Brain pericyte (primary cell): ENCODE data around the gene LRRK1.

Source experiments
- DNase-seq: peaks from one replicate; pipeline ENCODE4 v3.0.0-alpha.2; 2012; ENCODE audit warnings: low read depth, low spot score

LRRK1 gene

DNA sequence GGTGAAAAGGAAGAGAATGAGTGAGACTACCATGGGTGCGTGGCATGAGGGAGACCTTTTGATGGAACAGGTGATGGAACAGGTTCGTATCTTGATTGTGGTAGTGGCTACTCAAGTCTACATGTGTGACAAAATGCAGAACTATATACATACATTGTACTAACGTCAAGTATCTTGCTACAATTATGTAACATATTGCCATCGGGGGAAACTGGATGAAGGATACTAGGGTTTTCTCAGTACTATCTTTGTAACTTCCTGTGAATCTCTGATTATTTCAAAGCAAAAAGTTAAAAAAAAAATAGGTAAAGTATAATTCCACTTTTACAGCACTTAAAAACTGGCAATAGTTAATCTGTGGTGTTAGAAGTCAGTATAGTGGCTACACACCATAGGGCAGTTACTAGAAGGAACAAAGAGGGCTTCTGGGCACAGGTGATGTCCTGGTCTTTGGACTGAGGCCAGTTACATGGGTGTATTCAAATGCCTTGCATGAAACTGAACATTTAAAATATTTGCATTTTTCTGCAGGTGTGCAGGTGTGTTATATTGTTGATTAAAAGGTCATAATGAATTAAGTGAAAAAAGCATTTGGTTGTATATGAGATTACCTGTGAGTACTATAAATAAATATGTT is 61.4 kb downstream of the LRRK1 start:
- no peak for DNase-seq

DNA sequence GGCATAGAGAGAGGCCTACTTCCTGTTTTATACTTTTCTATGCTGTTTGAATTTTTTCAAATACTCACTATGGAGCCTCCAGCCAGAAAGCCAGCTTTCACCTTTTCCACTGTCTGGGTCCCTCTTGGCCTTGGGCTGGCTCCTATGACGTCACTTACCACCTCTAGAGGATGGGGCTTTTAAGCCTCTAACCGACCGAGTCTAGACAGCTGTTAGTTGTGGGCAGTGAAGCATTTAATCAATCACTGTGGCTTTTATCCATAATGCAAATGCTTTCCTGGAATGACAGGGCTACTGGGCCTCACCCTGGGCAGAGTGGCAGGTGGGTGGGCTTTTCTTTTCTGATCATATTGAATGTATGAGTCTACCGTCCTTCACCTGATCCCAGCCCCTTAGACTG is 61.9 kb downstream of the LRRK1 start:
- DNase-seq: no peak

DNA sequence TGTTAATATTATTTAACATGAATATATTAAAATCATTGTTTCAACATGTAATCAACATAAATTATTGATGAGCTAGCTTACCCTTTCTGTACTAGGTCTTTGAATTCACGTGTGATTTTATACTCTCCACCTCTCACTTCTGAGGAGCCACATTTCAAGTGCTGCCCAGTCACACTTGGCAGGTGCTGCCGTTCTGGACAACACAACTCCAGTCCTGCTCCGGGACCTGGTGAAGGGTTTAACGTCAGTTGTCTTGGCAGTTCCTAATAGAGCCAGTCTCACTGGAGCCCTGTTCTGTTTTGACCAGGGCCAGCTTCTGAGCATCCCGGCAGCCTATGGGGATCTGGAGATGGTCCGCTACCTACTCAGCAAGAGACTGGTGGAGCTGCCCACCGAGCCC is 64.1 kb downstream of the LRRK1 start:
- DNase-seq: no peak

DNA sequence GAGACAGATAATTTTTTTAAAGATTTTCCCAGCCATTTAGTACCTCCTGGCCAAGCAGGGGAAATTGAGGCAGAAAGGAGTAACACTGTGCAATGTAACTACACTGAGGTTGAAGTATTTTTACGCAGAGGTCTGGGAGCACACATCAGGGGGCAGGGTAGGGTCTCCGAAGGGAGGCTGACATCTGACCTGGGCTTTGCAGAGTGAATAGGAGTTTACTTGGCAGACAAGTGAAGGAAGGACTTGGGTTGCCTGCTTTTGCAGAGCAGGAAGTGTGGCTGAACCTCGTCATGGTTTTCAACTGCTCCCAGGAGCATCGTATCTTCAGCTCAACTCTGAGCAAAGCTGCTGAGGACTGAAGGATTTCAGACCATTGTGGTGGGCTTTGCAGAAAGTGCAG is 66.2 kb downstream of the LRRK1 start:
- DNase-seq: no peak

DNA sequence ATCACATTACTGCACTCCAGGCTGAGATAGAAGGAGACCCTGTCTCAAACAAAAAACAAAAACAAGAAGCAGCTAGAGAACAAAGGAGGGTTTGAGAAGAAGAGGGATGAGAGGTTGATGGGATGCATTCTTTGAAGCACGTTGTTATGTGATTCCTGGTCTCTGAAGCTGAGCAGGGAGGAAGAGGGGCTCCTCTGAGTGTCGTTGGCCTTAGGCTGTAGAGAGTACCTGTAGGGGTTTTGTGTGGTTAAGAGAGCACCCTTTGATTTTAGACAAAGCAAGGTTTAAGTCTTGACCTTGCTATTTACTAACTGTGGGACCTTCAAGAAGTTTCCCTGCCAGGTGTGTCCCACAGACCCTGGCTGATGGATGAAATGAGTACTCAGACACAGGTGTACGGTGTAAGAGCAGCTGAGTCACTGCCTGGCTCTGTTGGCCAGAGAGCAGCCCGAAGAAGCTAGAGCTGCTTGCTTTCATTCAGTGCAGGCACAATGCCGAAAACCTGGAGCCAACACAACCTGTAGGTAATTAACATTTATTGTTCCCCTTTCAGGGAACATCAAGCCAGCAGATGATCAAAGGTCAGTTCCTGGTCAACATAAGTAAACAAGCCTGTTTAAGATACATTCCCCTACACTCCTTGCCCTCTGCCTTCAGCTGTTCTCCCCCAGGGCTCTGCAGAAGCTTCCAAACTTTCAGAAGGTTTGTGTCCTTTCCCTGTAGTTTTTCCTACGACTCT is 67.2 kb downstream of the LRRK1 start:
- DNase-seq: no peak

DNA sequence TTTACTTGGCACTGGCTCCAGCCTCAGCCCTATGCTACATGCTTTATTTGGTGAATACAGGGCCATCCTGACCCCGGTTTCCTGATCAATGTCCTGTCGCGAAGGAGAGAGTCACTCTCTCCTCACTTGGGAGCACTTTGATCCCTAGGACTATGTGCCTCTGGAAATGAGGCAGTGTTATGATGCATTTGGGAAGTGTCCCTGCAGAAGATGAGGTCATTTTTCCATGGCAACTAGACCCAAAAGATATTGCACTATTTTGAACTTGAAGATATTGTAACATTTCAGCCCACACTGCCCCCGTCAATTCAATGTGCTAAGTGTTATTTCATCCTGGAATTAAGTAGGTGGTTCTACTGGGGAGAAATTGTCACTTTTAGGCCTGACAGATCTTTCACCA is 68.0 kb downstream of the LRRK1 start:
- no peak for DNase-seq

DNA sequence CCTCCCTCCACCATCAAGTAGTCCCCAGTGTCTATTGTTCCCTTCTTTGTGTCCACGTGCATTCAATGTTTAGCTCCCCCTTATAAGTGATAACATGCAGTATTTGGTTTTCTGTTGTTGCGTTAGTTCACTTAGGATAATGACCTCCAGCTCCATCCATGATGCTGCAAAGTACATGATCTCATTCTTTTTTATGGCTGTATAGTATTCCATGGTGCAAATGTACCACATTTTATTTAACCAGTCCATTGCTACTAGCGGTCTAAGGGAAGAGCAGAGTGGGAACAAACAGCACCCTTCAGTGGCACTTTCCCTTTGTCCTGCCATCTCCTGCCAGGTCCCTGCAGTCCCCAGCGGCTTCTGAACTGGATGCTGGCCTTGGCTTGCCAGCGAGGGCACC is 69.1 kb downstream of the LRRK1 start:
- DNase-seq: no peak

DNA sequence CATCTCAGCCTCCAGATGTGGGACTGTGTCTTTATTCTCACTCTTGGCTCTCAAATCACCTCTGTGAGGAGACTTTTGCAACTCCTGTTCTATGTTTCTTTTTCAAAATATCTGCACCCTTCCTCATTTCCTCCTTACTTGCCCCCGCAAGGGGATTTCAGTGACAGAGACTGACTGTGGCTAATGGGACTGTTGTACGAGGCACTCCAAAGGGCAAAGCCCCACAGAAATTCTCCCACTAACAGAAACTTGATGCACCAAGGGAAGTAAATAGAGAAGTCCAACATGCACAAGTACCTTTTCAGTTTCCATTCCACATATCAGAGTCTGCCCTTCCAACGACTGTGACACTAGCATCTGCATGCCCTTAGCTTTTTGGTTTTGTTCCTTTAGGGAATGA is 69.7 kb downstream of the LRRK1 start:
- no peak for DNase-seq

DNA sequence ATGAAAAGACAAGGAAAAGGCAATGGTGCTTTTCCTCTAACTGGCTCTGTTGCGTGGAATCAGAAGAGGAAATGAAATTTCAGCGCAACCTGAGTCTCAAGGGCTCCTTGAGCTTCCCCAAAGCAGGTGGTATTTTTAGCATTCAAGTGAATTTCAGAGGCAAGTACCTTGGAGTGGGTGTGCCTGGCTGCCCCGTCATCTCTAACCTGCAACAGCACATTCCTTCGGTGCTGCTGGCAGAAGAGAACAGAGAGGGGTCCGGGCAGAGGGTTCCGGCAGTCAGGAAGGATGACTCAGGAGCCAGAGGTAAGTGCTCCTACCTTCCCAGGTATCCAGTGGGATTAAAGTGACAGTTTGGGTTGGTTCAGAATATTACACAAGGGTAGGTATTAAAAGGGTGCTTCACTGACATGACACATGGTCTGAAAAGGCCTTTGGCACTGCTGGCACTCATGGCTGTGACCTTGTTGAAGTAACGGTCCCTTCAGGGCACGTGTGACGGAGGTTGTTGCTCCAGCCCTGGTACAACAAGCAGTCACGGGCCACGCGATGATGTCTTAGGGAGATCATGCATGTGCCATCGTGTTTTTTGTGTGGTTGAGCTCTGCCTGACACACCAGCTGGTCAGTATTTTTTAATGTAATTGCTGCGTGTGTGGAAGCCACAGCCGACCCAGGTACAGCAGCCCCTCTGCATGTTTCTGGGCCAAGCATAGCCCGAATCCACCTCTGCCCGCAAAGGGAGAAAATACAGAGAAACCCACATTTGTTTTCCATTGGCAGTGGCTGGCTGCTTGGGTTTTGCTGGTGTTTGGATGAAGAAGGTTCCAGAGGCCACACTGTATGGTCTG is 75.7 kb downstream of the LRRK1 start:
- no peak for DNase-seq

DNA sequence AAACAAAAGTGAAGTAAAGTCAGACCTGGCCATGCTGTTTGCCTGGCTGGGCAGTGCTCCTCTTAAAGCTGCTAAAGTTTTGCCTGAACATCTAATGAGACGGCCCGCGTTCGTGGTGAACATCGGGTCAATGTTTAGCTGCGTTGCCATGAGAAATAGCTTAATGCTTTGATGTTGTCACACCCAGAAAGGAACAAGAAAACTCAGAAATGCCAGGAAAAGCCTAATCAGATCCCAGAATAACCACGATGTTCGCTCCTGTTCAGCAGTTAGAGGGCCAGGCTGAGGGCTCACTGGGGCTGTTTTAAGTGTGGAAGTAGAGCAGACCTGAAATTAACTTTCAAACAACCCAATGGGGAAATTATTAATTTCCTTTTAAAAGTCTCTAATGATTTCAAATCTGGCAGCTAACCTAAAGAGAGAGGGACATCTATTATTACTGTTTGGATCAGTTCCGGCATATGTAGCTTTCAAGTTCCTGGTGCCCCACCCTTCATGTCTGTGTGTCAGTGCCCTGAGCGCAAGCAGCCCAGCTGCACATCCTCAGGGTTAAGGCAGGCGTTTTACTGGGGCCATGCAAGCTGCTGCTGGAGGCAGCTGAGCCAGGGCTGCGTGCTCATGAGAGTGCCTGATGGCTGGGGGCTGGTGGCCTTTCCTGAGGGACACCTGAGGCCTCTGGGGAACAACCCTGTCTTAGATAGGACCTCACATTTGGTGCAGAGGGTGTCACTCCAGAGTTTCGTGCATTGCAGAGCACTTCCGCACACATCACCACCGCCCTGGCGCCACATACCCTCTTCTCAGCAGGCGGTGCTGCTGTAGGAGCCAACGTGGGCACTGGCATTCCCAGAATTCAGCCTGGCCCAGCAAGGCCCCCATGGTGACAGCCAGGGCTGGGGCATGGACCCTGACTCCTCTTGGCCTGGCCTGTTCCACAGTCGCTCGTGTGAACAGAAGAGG is 76.6 kb downstream of the LRRK1 start:
- DNase-seq: no peak

DNA sequence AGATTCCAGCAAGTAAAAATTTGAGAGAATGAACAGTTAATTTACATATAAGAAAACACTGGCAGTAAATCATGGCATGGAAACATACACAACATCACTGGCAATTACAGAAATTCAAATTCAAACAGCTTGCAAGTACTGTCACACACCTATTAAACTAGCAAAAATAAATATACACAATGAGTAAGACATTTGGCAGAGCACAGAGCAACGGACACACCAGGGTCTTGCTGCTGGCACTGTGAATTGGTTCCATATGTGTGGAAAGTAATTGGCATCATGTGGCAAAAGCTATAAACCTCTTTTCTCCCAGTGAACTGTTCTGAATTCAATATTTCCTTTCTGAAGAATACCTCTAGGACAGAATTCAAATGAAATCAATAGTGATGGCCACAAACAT is 78.3 kb downstream of the LRRK1 start:
- no peak for DNase-seq

DNA sequence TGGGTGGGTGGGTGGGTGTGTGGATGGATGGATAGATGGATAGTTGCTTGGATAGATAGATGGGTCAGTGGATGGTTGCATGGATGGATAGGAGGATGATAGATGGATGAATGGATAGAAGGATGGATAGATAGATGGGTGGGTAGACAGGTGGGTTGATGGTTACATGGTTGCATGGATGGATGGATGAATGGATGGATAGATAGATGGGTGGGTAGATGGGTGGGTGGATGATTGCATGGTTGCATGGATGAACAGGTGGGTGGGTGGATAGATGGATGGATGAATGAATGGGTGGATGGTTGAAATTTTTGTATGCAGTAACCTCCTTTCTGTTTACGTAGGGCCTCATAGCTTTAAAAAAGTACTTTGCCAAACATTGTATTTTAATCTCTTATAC is 79.5 kb downstream of the LRRK1 start:
- DNase-seq: no peak

DNA sequence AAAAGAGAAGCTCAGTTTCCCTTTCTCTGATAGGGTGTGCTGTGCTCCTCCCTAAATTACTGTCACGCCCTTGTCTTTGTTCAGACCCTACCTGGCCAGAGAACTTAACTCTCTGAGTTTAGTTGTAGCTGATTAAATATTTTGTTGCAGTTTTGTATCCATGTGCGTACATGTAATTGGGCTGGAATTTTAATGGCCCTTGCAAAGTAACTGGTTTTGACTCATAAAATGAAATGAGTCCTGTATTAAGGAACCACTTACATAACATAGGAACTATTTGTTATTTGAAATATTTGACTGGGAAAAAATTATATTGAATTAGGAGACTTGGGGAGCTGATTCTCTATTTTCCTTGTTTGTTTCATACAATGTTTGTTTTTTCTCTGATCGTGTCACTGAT is 80.2 kb downstream of the LRRK1 start:
- DNase-seq: no peak

DNA sequence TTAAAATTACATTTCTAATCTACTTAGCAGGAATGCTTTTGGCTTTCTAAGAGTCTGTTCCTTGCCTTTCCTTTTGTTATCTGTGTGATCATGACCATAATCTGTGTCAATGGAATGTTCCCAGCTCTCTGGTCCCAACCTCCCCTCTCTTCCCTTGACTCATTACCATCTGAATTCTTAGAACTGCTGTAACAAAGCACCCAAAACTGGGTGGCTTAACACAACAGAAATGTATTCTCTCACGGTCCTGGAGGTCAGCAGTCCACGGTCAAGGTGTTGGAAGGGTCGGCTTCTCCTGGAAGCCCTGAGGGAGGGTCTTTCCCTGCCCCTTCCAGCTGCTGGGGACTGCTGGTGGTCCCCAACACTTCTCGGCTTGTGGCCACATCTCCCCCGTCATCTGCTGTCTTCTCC is 81.1 kb downstream of the LRRK1 start:
- no peak for DNase-seq

DNA sequence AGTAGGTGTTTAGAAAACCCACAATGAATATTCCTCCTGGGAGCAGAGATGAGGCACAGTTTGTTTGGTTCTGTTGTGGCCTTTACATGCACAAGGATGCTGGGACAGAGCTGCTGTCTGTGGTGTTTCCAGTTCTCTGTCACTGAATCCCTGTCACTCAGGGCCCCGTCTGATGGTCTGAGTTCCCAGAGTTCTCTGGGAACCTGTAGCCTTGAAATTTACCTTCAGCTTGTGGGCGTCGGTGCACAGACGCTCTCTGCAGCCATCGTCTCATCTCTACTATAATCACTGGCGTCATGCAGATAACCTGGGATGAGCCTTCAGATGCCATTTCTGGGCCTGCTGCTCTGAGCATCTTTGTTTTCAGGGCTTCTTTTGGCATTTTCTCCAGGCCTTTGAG is 81.9 kb downstream of the LRRK1 start:
- no peak for DNase-seq

DNA sequence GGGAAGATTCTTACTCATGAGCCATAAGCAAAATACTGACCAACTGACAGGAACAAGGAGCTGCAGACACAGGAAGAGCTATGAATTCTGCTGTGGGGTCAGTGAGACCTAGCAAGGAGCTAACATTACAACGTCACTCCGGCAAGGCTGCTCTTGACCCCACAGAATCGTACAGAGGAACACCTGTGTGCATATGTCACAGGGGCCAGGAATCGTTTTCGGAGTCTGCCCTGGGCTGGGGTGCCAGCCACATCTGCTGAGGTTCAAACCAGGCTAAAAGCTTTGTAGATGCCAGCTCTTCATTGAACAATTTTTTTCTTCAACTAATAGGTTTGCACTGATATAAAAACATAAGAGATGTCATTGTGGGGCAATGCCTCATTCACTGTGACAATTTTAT is 82.6 kb downstream of the LRRK1 start:
- no peak for DNase-seq

DNA sequence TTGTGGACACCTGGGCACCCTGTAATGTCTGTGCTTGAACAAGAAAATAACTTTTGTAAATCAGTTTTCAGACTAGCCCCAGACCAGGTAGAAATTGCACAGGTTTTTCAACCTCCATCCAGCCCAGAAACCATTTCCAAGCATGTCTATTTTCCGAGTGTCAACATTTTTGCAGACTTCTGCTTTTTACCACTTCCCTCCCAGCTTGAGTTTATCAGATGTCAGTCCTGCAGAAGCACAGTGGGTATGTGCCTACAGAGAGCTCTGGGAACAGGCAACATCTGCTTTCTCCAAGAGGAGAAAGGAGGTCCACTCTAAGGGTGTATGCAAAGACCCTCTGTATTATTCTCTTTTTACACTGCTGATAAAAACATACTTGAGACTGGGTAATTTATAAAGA is 83.9 kb downstream of the LRRK1 start:
- no peak for DNase-seq

DNA sequence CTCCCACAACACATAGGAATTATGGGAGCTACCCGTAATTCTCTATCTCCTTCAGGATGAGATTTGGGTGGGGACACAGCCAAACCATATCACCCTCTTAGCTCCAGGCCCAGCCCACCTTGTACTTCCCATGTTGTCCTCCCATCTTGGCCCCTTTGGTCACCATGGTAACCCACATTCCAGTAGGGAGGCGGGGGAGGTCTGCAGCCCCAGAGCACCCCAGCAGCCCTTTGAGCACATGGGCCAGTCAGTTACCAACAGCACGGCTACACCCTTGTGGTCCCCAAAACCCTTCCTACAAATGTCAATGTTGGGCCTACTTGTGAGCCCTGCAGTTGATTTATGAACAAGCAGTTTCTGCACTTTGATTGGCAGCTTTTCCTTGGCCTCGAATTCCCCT is 84.5 kb downstream of the LRRK1 start:
- DNase-seq: no peak

DNA sequence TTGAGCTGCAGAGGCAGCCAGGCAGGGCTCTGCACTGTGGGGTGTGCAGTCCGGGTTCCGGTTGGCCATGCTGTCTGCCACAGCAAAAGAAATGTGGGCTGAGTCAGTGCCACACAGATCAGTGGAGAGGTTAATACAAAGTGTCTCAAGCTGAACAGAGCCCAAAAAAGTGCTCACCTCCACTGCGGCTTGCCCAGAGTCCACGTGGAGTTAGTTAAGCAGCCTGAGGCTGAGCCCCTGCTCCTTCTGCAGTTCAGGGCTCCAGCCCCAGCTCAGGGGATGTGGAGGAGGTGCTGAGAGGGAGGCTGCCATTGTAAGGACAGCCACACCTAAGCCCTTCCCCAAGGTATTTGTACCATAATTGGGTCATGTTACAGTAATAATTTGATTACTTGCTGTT is 85.3 kb downstream of the LRRK1 start:
- DNase-seq: no peak

DNA sequence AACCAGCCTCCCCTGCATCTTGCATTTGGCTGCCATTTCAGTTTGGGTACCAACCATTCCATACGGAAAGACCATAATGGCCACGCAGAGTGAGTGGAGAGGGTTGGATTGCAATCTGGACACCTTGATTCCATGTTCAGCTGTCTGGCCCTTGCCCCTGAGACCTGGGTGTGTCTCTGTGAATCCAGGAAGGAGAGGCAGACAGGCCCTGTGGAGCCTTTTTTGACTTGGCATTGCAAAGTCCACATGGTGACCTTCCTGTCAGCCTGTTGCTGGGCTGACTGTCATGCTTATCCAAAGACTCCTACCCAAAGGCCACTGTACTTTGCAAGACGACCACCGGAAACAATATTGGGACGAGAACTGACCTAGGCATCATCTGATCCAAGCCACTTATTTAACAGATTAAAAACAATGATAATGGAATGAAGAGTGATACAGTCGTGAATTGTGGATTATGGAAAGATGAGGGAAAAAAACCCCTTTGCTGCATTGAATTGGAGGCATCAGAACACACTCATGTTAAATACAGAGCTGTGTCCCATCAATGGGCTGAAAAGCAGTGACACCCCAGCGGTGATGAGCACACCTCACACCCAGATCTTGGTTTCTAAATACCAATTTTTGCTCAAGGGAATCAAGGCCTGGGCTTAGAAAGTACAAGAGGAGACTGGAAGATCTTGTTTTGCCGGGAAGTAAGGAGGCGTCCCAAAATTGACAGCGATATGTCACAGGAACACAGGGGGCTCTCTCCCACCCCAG is 86.0 kb downstream of the LRRK1 start:
- DNase-seq: no peak
